Measurements from ENCODE around the gene ARRDC2.

ARRDC2 gene

GRCh38 chr19:18053576-18054219 lies 45.7 kb downstream of the ARRDC2 start:
- Mint-ChIP-seq H3K27me3 (no peaks in the 10 kb centered on the region), H3K36me3 (no peaks in the 10 kb centered on the region), H3K4me3 (no peak overlapping the region), H3K27ac (no peak overlapping the region), H3K9me3 (ENCODE audit: low read depth) (no peaks in the 10 kb centered on the region), H3K4me1 (ENCODE audit: low read depth) (peaks cover 23% of the 10 kb centered on the region)

DNA sequence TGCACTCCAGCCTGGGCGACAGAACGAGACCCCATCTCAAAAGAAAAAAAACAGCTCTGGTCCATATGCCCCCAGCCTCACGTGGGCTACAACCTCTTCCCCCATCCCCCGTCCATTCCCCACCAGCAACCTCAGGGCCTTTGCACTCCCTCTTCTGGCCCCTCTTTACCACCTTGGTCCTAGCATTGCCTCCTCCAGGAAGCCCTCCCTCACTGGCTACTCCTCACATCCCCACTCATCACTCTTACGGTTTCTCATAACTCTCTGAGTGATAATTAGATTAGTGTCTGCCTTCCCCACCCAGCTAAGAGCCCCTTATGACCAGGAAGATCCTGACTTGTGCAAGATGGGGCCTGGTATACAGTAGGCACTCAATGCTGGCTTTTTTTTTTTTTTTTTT lies 48.0 kb downstream of the ARRDC2 start:
- Mint-ChIP-seq H3K36me3 (no peaks in the 10 kb centered on the region), H3K4me1 (ENCODE audit: low read depth) (peaks cover 18% of the 10 kb centered on the region), H3K27ac (no peak overlapping the region), H3K9me3 (ENCODE audit: low read depth) (no peaks in the 10 kb centered on the region), H3K27me3 (no peaks in the 10 kb centered on the region), H3K4me3 (no peak overlapping the region)

DNA sequence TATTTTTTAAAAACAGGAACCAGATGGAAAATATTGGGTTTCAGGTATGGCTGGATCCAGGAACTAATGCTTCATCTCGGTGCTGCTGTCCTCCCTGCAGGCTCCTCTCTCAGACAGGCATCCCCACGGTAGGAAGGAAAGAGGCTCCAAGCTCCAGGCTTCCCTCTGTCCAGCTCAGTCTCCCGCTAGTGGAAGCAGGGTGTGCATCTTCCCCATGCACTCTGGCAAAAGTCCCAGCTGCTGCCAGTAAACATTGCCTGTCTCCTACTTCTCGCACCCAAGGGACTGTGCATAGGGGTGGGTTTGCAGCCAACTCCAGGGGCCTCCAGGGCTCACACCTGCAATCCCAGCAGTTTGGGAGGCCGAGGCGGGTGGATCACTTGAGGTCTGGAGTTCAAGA lies 49.6 kb downstream of the ARRDC2 start:
- Mint-ChIP-seq H3K4me3 (no peak overlapping the region), H3K27me3 (no peaks in the 10 kb centered on the region), H3K36me3 (no peaks in the 10 kb centered on the region), H3K27ac (no peak overlapping the region), H3K4me1 (ENCODE audit: low read depth) (peaks cover 16% of the 10 kb centered on the region), H3K9me3 (ENCODE audit: low read depth) (no peaks in the 10 kb centered on the region)

GRCh38 chr19:18058208-18059009 lies 50.4 kb downstream of the ARRDC2 start:
- peaks cover 2% of the 10 kb centered on the region for H3K36me3 Mint-ChIP-seq
- no peak overlapping the region for H3K27ac Mint-ChIP-seq
- no peak overlapping the region for H3K4me3 Mint-ChIP-seq
- H3K9me3 Mint-ChIP-seq (ENCODE audit: low read depth) = no peaks in the 10 kb centered on the region
- peaks cover 13% of the 10 kb centered on the region for H3K4me1 Mint-ChIP-seq (ENCODE audit: low read depth)
- no peaks in the 10 kb centered on the region for H3K27me3 Mint-ChIP-seq

DNA sequence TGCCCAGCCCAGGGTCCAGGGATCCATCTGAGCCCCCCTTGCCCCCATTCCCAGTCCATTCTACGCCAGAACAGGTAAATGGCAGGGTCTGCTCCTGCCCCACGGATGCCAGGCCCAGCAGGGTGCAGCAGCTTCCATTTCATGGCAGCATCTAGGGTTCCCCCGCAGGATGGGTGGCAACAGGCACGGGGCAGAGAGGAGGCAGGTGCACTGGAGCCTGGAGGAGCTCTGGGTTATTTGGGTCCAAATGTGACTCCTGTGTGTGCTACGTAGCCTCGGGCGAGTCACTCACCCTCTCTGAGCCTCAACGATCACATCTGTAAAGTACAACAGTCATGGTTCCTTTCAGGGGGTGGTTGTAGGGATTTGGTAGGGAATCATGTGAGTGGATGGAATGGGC lies 51.3 kb downstream of the ARRDC2 start:
- Mint-ChIP-seq H3K27me3 (no peaks in the 10 kb centered on the region), H3K4me1 (ENCODE audit: low read depth) (peaks cover 9% of the 10 kb centered on the region), H3K9me3 (ENCODE audit: low read depth) (no peaks in the 10 kb centered on the region), H3K27ac (no peak overlapping the region), H3K36me3 (peaks cover 3% of the 10 kb centered on the region), H3K4me3 (no peak overlapping the region)

DNA sequence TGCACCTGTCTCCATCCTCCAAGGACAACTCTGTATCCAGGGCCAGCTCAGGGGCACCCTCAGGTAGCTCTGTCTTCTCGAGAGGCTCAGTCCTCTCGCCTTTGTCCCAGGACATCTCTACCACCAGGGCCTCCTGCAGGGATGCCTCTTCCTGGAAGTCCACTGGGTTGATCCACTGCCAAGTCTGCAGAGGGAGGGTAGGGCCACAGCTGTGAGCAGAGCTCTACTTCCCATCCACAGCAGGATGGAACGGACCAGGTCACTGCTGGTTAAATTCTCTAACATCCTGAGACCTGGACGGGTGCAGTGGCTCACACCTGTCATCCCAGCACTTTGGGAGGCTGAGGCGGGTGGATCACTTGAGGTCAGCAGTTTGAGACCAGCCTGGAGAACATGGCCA lies 51.9 kb downstream of the ARRDC2 start:
- H3K9me3 Mint-ChIP-seq (ENCODE audit: low read depth) = no peaks in the 10 kb centered on the region
- no peak overlapping the region for H3K27ac Mint-ChIP-seq
- H3K27me3 Mint-ChIP-seq = no peaks in the 10 kb centered on the region
- H3K4me3 Mint-ChIP-seq = no peak overlapping the region
- H3K36me3 Mint-ChIP-seq = peaks cover 3% of the 10 kb centered on the region
- H3K4me1 Mint-ChIP-seq (ENCODE audit: low read depth) = peaks cover 9% of the 10 kb centered on the region

DNA sequence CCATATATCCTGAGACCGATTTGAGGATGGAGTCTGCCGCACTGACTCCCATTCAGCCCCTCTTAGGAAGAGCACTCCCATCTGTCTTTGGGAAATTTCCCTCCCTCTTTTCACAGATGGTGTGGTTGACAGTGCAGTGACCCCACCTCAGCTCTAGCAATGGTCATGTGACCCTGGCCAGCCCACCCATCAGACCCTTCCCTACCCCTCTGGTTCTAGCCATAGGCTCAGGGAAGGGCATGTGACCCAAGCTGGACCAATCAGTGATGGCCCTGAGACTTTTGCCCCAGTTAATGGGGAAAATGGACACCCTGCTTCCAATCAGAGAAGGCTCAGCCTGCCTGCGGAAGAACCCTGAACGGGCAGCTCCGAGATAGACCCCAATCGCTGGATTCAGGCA lies 52.5 kb downstream of the ARRDC2 start:
- Mint-ChIP-seq H3K36me3 (peaks cover 3% of the 10 kb centered on the region), H3K27ac (no peak overlapping the region), H3K4me3 (no peak overlapping the region), H3K9me3 (ENCODE audit: low read depth) (no peaks in the 10 kb centered on the region), H3K4me1 (ENCODE audit: low read depth) (peaks cover 9% of the 10 kb centered on the region), H3K27me3 (no peaks in the 10 kb centered on the region)

GRCh38 chr19:18062028-18062427 lies 54.1 kb downstream of the ARRDC2 start:
- no peaks in the 10 kb centered on the region for H3K27me3 Mint-ChIP-seq
- H3K27ac Mint-ChIP-seq = no peak overlapping the region
- H3K36me3 Mint-ChIP-seq = peaks cover 3% of the 10 kb centered on the region
- peaks cover 9% of the 10 kb centered on the region for H3K4me1 Mint-ChIP-seq (ENCODE audit: low read depth)
- H3K4me3 Mint-ChIP-seq = no peak overlapping the region
- H3K9me3 Mint-ChIP-seq (ENCODE audit: low read depth) = no peaks in the 10 kb centered on the region

DNA sequence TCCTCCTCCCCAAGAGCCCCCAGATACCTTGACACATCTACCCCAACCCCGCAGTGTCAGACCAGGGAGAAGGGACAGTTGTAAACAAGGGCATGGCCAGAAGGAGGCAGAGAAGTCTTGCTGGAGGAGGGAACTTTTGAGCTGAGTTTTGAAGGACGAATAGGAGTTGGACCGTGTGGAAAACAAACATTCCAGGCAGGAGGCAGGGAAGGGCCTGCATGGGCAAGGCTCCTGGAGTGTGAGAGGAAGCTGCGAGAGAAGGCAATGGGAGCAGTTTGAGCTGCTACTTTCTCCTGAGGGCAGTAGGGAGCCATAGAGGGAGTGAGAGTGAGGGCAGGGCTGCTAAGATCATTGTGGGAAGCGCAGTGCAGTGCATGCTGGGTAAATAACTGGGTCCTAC lies 55.5 kb downstream of the ARRDC2 start:
- Mint-ChIP-seq H3K27ac (no peak overlapping the region), H3K27me3 (no peaks in the 10 kb centered on the region)

More for the DNA sequence above, 55.5 kb downstream of the ARRDC2 start:
- peaks cover 3% of the 10 kb centered on the region for H3K4me1 Mint-ChIP-seq (ENCODE audit: low read depth)
- H3K4me3 Mint-ChIP-seq = no peak overlapping the region
- no peaks in the 10 kb centered on the region for H3K9me3 Mint-ChIP-seq (ENCODE audit: low read depth)
- H3K36me3 Mint-ChIP-seq = peaks cover 3% of the 10 kb centered on the region
